Measurements from ENCODE around the gene GRIK4.
A peak's percentile ranks its signal among the peaks of the same experiment; 100 is the strongest.

The GRIK4 gene

GRCh38 chr11:120937501-120937900, 426.0 kb downstream of the GRIK4 start:
- no peak for DNase-seq

GRCh38 chr11:120938260-120938659, 426.7 kb downstream of the GRIK4 start:
- no peak for DNase-seq

GRCh38 chr11:120940160-120940848, 428.8 kb downstream of the GRIK4 start:
- no peak for DNase-seq

- no peak for DNase-seq
Measured at GRCh38 chr11:120941000-120941399, 429.5 kb downstream of the GRIK4 start.

GRCh38 chr11:120942701-120943100, 431.2 kb downstream of the GRIK4 start:
- DNase-seq: no peak

- DNase-seq: no peak
Measured at GRCh38 chr11:120945042-120945441, 433.5 kb downstream of the GRIK4 start.

- DNase-seq: no peak
Measured at GRCh38 chr11:120950880-120951279, 439.3 kb downstream of the GRIK4 start.

- peak; percentile 78 for DNase-seq
Measured at GRCh38 chr11:120952461-120953434, 441.2 kb downstream of the GRIK4 start.

- no peak for DNase-seq
Measured at GRCh38 chr11:120954381-120954780, 442.8 kb downstream of the GRIK4 start.

- no peak for DNase-seq
Measured at GRCh38 chr11:120956710-120957495, 445.4 kb downstream of the GRIK4 start.

- DNase-seq: no peak
Measured at GRCh38 chr11:120958185-120958584, 446.6 kb downstream of the GRIK4 start.

GRCh38 chr11:120959189-120959588, 447.6 kb downstream of the GRIK4 start:
- DNase-seq: no peak

- DNase-seq: no peak
Measured at GRCh38 chr11:120964857-120965256, 453.3 kb downstream of the GRIK4 start.

- DNase-seq: no peak
Measured at GRCh38 chr11:120966840-120967239, 455.3 kb downstream of the GRIK4 start.

- no peak for DNase-seq
Measured at GRCh38 chr11:120969993-120970392, 458.4 kb downstream of the GRIK4 start.

GRCh38 chr11:120971825-120972224, 460.3 kb downstream of the GRIK4 start:
- no peak for DNase-seq

GRCh38 chr11:120972621-120973020, 461.1 kb downstream of the GRIK4 start:
- DNase-seq: no peak

- DNase-seq: no peak
Measured at GRCh38 chr11:120973501-120973900, 462.0 kb downstream of the GRIK4 start.

- DNase-seq: no peak
Measured at GRCh38 chr11:120974466-120974865, 462.9 kb downstream of the GRIK4 start.

GRCh38 chr11:120974965-120975364, 463.4 kb downstream of the GRIK4 start:
- no peak for DNase-seq

- DNase-seq: no peak
Measured at GRCh38 chr11:120977266-120978137, 466.0 kb downstream of the GRIK4 start.

- no peak for DNase-seq
Measured at GRCh38 chr11:120978701-120979100, 467.2 kb downstream of the GRIK4 start.
